IMR-90 (cell line): ENCODE results near the gene IL18R1. TPM values are rescaled to one million over a fixed set of nuclear protein-coding genes. Genes with fewer than 3 reads are reported as not detected.

ENCODE experiments used
- ATAC-seq: fragments of 200-7000 bp; cut with Tn5 transposase; 2 replicates; pipeline ENCODE4 v1.9.1; 2020; ENCODE audit warnings: low read depth, mild to moderate bottlenecking, moderate library complexity
- BruUV-seq: library from RNA; stranded (reverse); fragments of 400-500 nt; replicated peaks from 2 replicates; lab custom pipeline; 2021; lab: Mats Ljungman, UMichigan
- CTCF ChIA-PET: fragments of 300-600 bp; formaldehyde crosslinking; extraction: SDS; loops from one replicate; lab custom pipeline; 2021; ENCODE audit warnings: antibody characterized with exemption; lab: Yijun Ruan, JAX
- POLR2A ChIA-PET: fragments of 300-600 bp; sonication (Branson Sonifier 250); formaldehyde crosslinking; loops from one replicate; lab custom pipeline; 2022; ENCODE audit warnings: antibody characterized with exemption; ENCODE audit not compliant: unreplicated experiment; lab: Charles Lee
- DNase-seq: peaks from one replicate; pipeline ENCODE4 v3.0.0; 2013
- H2AFZ ChIP-seq: replicated peaks from 2 replicates; pipeline ENCODE3; 2013; ENCODE audit warnings: low read length, mild to moderate bottlenecking; ENCODE audit not compliant: poor library complexity
- H2AK5ac ChIP-seq: 2 replicates; pipeline ENCODE4 v1.6.1; 2013; ENCODE audit warnings: low read depth, low read length, inconsistent platforms
- H2AK9ac ChIP-seq: replicated peaks from 2 replicates; pipeline ENCODE3; 2013; ENCODE audit warnings: mild to moderate bottlenecking, low read depth, low read length, moderate library complexity; ENCODE audit not compliant: poor library complexity
- H2BK120ac ChIP-seq: 2 replicates; pipeline ENCODE4 v1.6.1; 2013; ENCODE audit warnings: low read depth, low read length, inconsistent platforms
- H2BK15ac ChIP-seq: 3 replicates; pipeline ENCODE4 v1.6.1; 2013; ENCODE audit warnings: low read depth, low read length, inconsistent platforms
- H2BK20ac ChIP-seq: 2 replicates; pipeline ENCODE4 v1.6.1; 2013; ENCODE audit warnings: low read depth, mild to moderate bottlenecking, inconsistent platforms, low read length, moderate library complexity
- H2BK5ac ChIP-seq: 2 replicates; pipeline ENCODE4 v1.6.1; 2013; ENCODE audit warnings: mild to moderate bottlenecking, low read depth, low read length, inconsistent platforms; ENCODE audit not compliant: poor library complexity, severe bottlenecking
- H3K14ac ChIP-seq: replicated peaks from 2 replicates; pipeline ENCODE4 v1.6.1; 2013; ENCODE audit warnings: low read depth, low read length, inconsistent platforms
- H3K18ac ChIP-seq: 2 replicates; pipeline ENCODE4 v1.6.1; 2013; ENCODE audit warnings: low read depth, low read length, control low read depth
- H3K23ac ChIP-seq: 2 replicates; pipeline ENCODE4 v1.6.1; 2013; ENCODE audit warnings: low read depth, low read length, inconsistent platforms
- H3K27ac ChIP-seq: 2 replicates; pipeline ENCODE4 v1.5.1; 2013; ENCODE audit warnings: mild to moderate bottlenecking, control low read depth, low read length; ENCODE audit not compliant: insufficient read depth
- H3K27me3 ChIP-seq: 2 replicates; pipeline ENCODE4 v1.6.1; 2013; ENCODE audit warnings: low read length; ENCODE audit not compliant: control insufficient read depth, insufficient read depth
- H3K36me3 ChIP-seq: 2 replicates; pipeline ENCODE4 v1.6.1; 2013; ENCODE audit warnings: low read length, mixed read lengths; ENCODE audit not compliant: control insufficient read depth, insufficient read depth
- H3K4ac ChIP-seq: 2 replicates; pipeline ENCODE4 v1.6.1; 2013; ENCODE audit warnings: low read depth, low read length, inconsistent platforms
- H3K4me1 ChIP-seq: 2 replicates; pipeline ENCODE4 v1.6.1; 2013; ENCODE audit warnings: low read length, mixed read lengths; ENCODE audit not compliant: control insufficient read depth, insufficient read depth
- H3K4me2 ChIP-seq: 2 replicates; pipeline ENCODE4 v1.6.1; 2013; ENCODE audit warnings: low read depth, mild to moderate bottlenecking, control low read depth, low read length, moderate library complexity
- H3K4me3 ChIP-seq: 2 replicates; pipeline ENCODE4 v1.5.1; 2013; ENCODE audit warnings: low read depth, mild to moderate bottlenecking, control low read depth, low read length, moderate library complexity; ENCODE audit not compliant: insufficient read depth
- H3K56ac ChIP-seq: 2 replicates; pipeline ENCODE4 v1.6.1; 2013; ENCODE audit warnings: low read length, inconsistent platforms; ENCODE audit not compliant: insufficient read depth; ENCODE audit errors: extremely low read depth
- H3K79me1 ChIP-seq, 2 experiments: 2 replicates each; pipeline ENCODE4 v1.6.1; 2013; ENCODE audit warnings: low read length in 2 of 2, inconsistent platforms in 1 of 2, low read depth in 1 of 2
- H3K9ac ChIP-seq: 2 replicates; pipeline ENCODE4 v1.6.1; 2013; ENCODE audit warnings: low read depth, low read length, control low read depth
- H3K9me1 ChIP-seq: 2 replicates; pipeline ENCODE4 v1.6.1; 2013; ENCODE audit warnings: low read length, inconsistent platforms; ENCODE audit not compliant: insufficient read depth
- H3K9me3 ChIP-seq: 2 replicates; pipeline ENCODE4 v1.6.1; 2013; ENCODE audit warnings: low read length; ENCODE audit not compliant: control insufficient read depth, insufficient read depth
- H4K20me1 ChIP-seq: 2 replicates; pipeline ENCODE4 v1.6.1; 2013; ENCODE audit warnings: low read length, inconsistent platforms; ENCODE audit not compliant: insufficient read depth
- H4K5ac ChIP-seq: 2 replicates; pipeline ENCODE4 v1.6.1; 2013; ENCODE audit warnings: mild to moderate bottlenecking, low read depth, low read length, control low read depth
- H4K8ac ChIP-seq, 2 experiments: 2 replicates each; pipeline ENCODE4 v1.6.1; 2013; ENCODE audit warnings: low read depth in 2 of 2, low read length in 2 of 2, control low read depth in 1 of 2, inconsistent platforms in 1 of 2
- H4K91ac ChIP-seq: 2 replicates; pipeline ENCODE4 v1.6.1; 2013; ENCODE audit warnings: low read depth, low read length, inconsistent platforms; ENCODE audit not compliant: insufficient read depth
- BHLHE40 ChIP-seq: fragments of 150-350 bp; IDR thresholded peaks from 2 replicates; pipeline ENCODE4 v1.6.1; 2016; ENCODE audit warnings: mild to moderate bottlenecking, low read depth, low read length
- CEBPB ChIP-seq: IDR thresholded peaks from 2 replicates; pipeline ENCODE4 v1.6.1; 2012; ENCODE audit warnings: low read depth, low read length, improper control_type of control experiment
- CHD1 ChIP-seq: IDR thresholded peaks from 2 replicates; pipeline ENCODE4 v1.6.1; 2012; ENCODE audit warnings: low read depth, low read length, improper control_type of control experiment
- CTCF ChIP-seq: conservative IDR thresholded peaks from 2 replicates; pipeline ENCODE4 v1.5.1; 2012; ENCODE audit warnings: mild to moderate bottlenecking, low read depth, low read length, improper control_type of control experiment
- ELK1 ChIP-seq: fragments of 150-350 bp; IDR thresholded peaks from 2 replicates; pipeline ENCODE4 v1.6.1; 2016; ENCODE audit warnings: low read depth, mild to moderate bottlenecking, low read length, moderate library complexity, borderline replicate concordance
- FOS ChIP-seq: fragments of 150-350 bp; IDR thresholded peaks from 2 replicates; pipeline ENCODE4 v1.6.1; 2016; ENCODE audit warnings: low read depth, low read length
- MAFK ChIP-seq: IDR thresholded peaks from 2 replicates; pipeline ENCODE4 v1.6.1; 2012; ENCODE audit warnings: low read depth, low read length, improper control_type of control experiment
- MAZ ChIP-seq: IDR thresholded peaks from 2 replicates; pipeline ENCODE4 v1.6.1; 2012; ENCODE audit warnings: low read depth, mild to moderate bottlenecking, low read length, improper control_type of control experiment, moderate library complexity, borderline replicate concordance
- MXI1 ChIP-seq: IDR thresholded peaks from 2 replicates; pipeline ENCODE4 v1.6.1; 2012; ENCODE audit warnings: low read depth, mild to moderate bottlenecking, low read length, moderate library complexity, borderline replicate concordance
- NFE2L2 ChIP-seq: fragments of 150-350 bp; IDR thresholded peaks from 2 replicates; pipeline ENCODE4 v1.6.1; 2016; ENCODE audit warnings: low read depth, mild to moderate bottlenecking, low read length
- POLR2A ChIP-seq: IDR thresholded peaks from 2 replicates; pipeline ENCODE4 v1.6.1; 2012; ENCODE audit warnings: mild to moderate bottlenecking, low read depth, low read length
- RAD21 ChIP-seq: IDR thresholded peaks from 2 replicates; pipeline ENCODE4 v1.6.1; 2012; ENCODE audit warnings: low read length, improper control_type of control experiment
- RCOR1 ChIP-seq: IDR thresholded peaks from 2 replicates; pipeline ENCODE4 v1.6.1; 2012; ENCODE audit warnings: mild to moderate bottlenecking, low read length, improper control_type of control experiment; ENCODE audit not compliant: insufficient replicate concordance
- RFX5 ChIP-seq: IDR thresholded peaks from 2 replicates; pipeline ENCODE4 v1.8.0; 2012; ENCODE audit warnings: low read depth, mild to moderate bottlenecking, low read length, moderate library complexity
- SMC3 ChIP-seq: fragments of 150-350 bp; IDR thresholded peaks from 2 replicates; pipeline ENCODE4 v1.6.1; 2016; ENCODE audit warnings: low read depth, mild to moderate bottlenecking, antibody characterized with exemption, low read length, moderate library complexity
- USF2 ChIP-seq: fragments of 150-350 bp; IDR thresholded peaks from 2 replicates; pipeline ENCODE4 v1.6.1; 2017; ENCODE audit warnings: mild to moderate bottlenecking, antibody characterized with exemption, low read length, low read depth
- WGBS, 2 experiments: methylation state at CpG; one replicate each; pipeline versions ENCODE4 v1.1.5 to v1.1.7; 2013; ENCODE audit warnings: missing lambda C conversion rate in 2 of 2; ENCODE audit not compliant: insufficient read length in 1 of 2; ENCODE audit errors: extremely low coverage in 2 of 2; 5-methylcytosine and 5-hydroxymethylcytosine counted together
- dilution Hi-C: fragments of 300-500 bp; cut with HindIII; formaldehyde crosslinking; loops from one replicate; pipeline ENCODE4 v1.14.3; 2018; ENCODE audit warnings: low sequenced_read_pairs; ENCODE audit not compliant: unreplicated experiment
- in situ Hi-C: fragments of 300-500 bp; cut with MboI; formaldehyde crosslinking; loops from 3 replicates; pipeline ENCODE4 v1.14.3; 2019; ENCODE audit warnings: low sequenced_read_pairs, inconsistent platforms, mixed read lengths
- intact Hi-C: fragments of 100-400 bp; cut with micrococcal nuclease; formaldehyde crosslinking; loops from 2 replicates; pipeline ENCODE4 v1.10.0; 2022
- polyA plus RNA-seq, 3 experiments: library from polyadenylated mRNA; depleted of rRNA; stranded (reverse); fragments of >200 nt; gene quantifications; 2 replicates each; pipeline ENCODE4 v1.2.3, GENCODE V29; 2012; ENCODE audit warnings: low replicate concordance in 1 of 3
- total RNA-seq: library from RNA; depleted of rRNA; stranded (reverse); fragments of >200 nt; gene quantifications from 2 replicates; pipeline ENCODE4 v1.2.3, GENCODE V29; 2012

IL18R1 gene
- total and polyA plus RNA-seq, 2 of the 4 experiments (the other 2 are of a cell fraction), result 0.18 to 0.24 TPM

- Histone ChIP-seq H2BK15ac (no peak overlapping the region), H2BK5ac (no peak overlapping the region), H3K9me3 (no peaks in the 10 kb centered on the region), H3K4me1 (peaks cover 2% of the 10 kb centered on the region; the same call in 1 of the 2 replicates), H3K14ac (no peak overlapping the region), H3K36me3 (no peaks in the 10 kb centered on the region), H3K27ac (no peak overlapping the region), H2BK20ac (no peak overlapping the region), H3K56ac (no peak overlapping the region), H3K27me3 (no peaks in the 10 kb centered on the region), H2AK5ac (no peak overlapping the region), H3K4me3 (no peak overlapping the region), H3K4ac (no peak overlapping the region), H3K23ac (no peak overlapping the region), H4K91ac (no peak overlapping the region), H4K20me1 (no peaks in the 10 kb centered on the region), H3K18ac (no peak overlapping the region), H4K8ac (no peak overlapping the region), H2AK9ac (no peak overlapping the region), H3K79me1 (no peaks in the 10 kb centered on the region), H3K9me1 (no peaks in the 10 kb centered on the region; the same call in 1 of the 2 replicates), H3K9ac (no peak overlapping the region), H2BK120ac (no peak overlapping the region), H3K4me2 (no peak overlapping the region), H4K5ac (no peak overlapping the region), H2AFZ (no peak overlapping the region)
- no TSS peak for BruUV-seq
- WGBS, 2 experiments, result no CpG with 5 or more reads among the region's 8 CpGs
- TF ChIP-seq CHD1 (no peak), MXI1 (no peak), ELK1 (no peak), RAD21 (no peak), FOS (no peak), CEBPB (no peak), RCOR1 (no peak), USF2 (no peak), BHLHE40 (no peak), RFX5 (no peak), POLR2A (no peak), MAFK (no peak), SMC3 (no peak), CTCF (no peak), NFE2L2 (no peak), MAZ (no peak)
- no peak for ATAC-seq
- ChIA-PET CTCF (interaction anchor here (0.6 kb wide), 1 partner anchor 28 kb away, joined by 3 read pairs; no protein-coding TSS in a partner anchor), POLR2A (no interaction called here)
- intact Hi-C loops (no loop called here), in situ Hi-C loops (no loop called here), dilution Hi-C loops (no loop called here)
- DNase-seq, result no peak
Observed at GRCh38 chr2:102335871-102336366, 19.7 kb upstream of the IL18R1 start.
